ENCODE results near the gene MYH15.

- TF ChIP-seq, protein P1, sequence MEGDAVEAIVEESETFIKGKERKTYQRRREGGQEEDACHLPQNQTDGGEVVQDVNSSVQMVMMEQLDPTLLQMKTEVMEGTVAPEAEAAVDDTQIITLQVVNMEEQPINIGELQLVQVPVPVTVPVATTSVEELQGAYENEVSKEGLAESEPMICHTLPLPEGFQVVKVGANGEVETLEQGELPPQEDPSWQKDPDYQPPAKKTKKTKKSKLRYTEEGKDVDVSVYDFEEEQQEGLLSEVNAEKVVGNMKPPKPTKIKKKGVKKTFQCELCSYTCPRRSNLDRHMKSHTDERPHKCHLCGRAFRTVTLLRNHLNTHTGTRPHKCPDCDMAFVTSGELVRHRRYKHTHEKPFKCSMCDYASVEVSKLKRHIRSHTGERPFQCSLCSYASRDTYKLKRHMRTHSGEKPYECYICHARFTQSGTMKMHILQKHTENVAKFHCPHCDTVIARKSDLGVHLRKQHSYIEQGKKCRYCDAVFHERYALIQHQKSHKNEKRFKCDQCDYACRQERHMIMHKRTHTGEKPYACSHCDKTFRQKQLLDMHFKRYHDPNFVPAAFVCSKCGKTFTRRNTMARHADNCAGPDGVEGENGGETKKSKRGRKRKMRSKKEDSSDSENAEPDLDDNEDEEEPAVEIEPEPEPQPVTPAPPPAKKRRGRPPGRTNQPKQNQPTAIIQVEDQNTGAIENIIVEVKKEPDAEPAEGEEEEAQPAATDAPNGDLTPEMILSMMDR (IDR thresholded peaks at IDR 0.05; ENCODE audit: poor library complexity, severe bottlenecking): no peak
- TF ChIP-seq EZH2 (IDR thresholded peaks at IDR 0.05; ENCODE audit: borderline replicate concordance, insufficient read depth, low read length, poor library complexity, severe bottlenecking): no peak
- no peak for TF ChIP-seq RAD21 (conservative IDR thresholded peaks at IDR 0.05)
- TF ChIP-seq REST (IDR thresholded peaks at IDR 0.05; ENCODE audit: borderline replicate concordance): no peak
- no peak for TF ChIP-seq SMC3 (conservative IDR thresholded peaks at IDR 0.05; ENCODE audit: poor library complexity)
- no peak for TF ChIP-seq EP300 (conservative IDR thresholded peaks at IDR 0.05; ENCODE audit: poor library complexity, severe bottlenecking)
- no peak for TF ChIP-seq TAF1 (IDR thresholded peaks at IDR 0.05; ENCODE audit: low read depth)
- TF ChIP-seq POLR2AphosphoS5 (IDR thresholded peaks at IDR 0.05): no peak
These were observed 14.7 kb downstream of the MYH15 start for GRCh38 chr3:108495717-108496116.
